ENCODE results near the gene DIP2C.

DIP2C gene

DNA sequence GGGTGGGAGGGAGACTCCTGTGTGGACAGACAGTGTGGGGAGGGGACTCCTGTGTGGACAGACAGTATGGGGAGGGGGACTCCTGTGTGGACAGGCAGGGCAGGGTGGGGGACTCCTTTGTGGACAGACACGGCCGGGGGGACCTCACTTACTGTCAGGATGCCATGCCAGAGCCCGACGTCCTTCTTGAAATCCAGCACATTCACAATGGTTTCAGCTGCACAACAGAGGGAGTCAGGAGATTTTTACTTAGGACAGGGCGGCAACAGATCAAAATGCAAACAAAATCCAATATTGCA, 301.9 kb downstream of the DIP2C start:
- Histone ChIP-seq H3K4me1 (ENCODE audit: control insufficient read depth in 2 of 2, insufficient read depth in 2 of 2, low read length in 2 of 2) (peaks cover 3 to 7% of the 10 kb centered on the region in 2 donors), H3K27ac (ENCODE audit: low read depth in 2 of 2, low read length in 2 of 2) (no peak overlapping the region), H3K9ac (ENCODE audit: low read depth in 1 of 2, low read length in 2 of 2) (no peak overlapping the region), H3K36me3 (ENCODE audit: control insufficient read depth in 2 of 2, insufficient read depth in 2 of 2, low read length in 2 of 2) (peaks cover 8 to 14% of the 10 kb centered on the region in 2 donors), H3K4me3 (ENCODE audit: low read length in 2 of 2) (no peak overlapping the region), H3K9me3 (ENCODE audit: control insufficient read depth in 2 of 2, low read length in 2 of 2) (no peaks in the 10 kb centered on the region), H3K27me3 (ENCODE audit: control insufficient read depth in 2 of 2, insufficient read depth in 2 of 2, low read length in 2 of 2) (no peaks in the 10 kb centered on the region)

DNA sequence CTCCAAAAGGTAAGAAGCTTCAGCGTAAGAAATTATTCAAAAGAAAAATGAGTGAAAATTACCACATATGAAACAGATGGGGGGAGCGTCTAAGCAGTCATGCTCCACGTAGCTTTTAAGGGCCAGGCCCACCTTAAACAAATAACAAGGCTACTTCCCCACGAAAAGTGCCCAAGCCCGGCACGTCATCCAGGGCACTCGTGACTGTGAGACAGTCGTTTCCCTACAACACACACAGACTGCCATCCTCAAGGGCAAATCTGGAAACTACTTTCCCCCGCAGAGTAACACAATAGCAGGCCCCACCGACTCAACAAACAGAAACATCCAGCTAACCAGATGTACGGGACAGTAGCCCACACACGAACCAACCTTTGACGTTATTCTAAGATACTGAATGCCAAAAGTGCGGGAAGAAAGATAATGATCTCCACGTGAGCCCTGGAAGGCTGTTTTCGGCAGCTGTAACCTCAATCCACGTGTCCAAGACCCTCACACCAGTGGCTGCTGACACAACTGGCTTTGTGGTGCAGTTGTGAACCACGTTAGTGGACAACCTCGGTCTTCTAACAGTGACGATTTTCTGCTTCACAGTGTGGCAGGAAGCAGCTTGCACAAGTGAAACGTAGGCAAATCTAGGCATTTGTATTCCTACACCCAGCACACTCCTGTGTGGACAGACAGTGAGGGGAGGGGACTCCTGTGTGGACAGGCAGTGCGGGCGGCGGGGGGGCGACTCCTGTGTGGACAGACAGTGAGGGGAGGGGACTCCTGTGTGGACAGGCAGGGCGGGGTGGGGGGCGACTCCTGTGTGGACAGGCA, 302.5 kb downstream of the DIP2C start:
- H3K4me1 ChIP-seq (ENCODE audit: control insufficient read depth in 2 of 2, insufficient read depth in 2 of 2, low read length in 2 of 2) = peaks cover 3 to 7% of the 10 kb centered on the region in 2 donors
- no peak overlapping the region for H3K9ac ChIP-seq (ENCODE audit: low read depth in 1 of 2, low read length in 2 of 2)
- no peaks in the 10 kb centered on the region for H3K27me3 ChIP-seq (ENCODE audit: control insufficient read depth in 2 of 2, insufficient read depth in 2 of 2, low read length in 2 of 2)
- H3K27ac ChIP-seq (ENCODE audit: low read depth in 2 of 2, low read length in 2 of 2) = no peak overlapping the region
- H3K36me3 ChIP-seq (ENCODE audit: control insufficient read depth in 2 of 2, insufficient read depth in 2 of 2, low read length in 2 of 2) = peaks cover 8 to 18% of the 10 kb centered on the region in 2 donors
- no peak overlapping the region for H3K4me3 ChIP-seq (ENCODE audit: low read length in 2 of 2)
- H3K9me3 ChIP-seq (ENCODE audit: control insufficient read depth in 2 of 2, low read length in 2 of 2) = no peaks in the 10 kb centered on the region

DNA sequence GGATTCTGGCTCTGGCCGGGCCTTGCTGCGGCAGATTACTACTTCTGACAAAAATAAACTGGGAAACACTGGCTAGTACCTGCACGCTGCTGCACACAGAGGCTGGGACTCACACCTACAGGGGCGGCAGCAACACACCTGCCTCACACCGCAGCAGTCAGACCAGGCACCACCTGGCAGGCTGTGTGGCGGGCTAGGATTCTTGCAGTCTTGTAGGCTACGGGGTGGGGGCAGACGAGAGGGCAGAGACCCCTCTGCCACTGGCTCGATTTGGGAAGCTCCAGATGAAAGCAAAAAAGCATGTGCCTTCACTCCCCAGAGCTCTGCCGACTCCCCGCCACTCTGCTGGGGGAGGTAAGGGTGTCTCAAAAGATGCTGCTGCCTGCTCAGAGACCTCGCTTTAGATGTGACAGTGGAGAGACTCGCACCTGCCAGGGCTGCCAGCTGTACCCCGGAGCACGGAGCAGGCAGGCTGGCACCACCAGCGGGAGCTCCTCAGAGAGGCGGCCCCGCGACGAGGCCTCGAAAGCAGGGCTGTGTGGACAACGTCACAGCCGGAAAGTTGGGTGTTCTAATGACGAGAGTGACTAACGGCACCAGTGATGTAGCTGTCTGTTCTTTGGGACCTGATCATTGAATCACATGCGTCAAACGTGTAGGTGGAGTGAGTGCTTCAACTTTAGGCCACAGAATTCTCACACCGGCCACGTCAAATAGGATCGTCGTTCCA, 303.7 kb downstream of the DIP2C start:
- H3K9me3 ChIP-seq (ENCODE audit: control insufficient read depth in 2 of 2, low read length in 2 of 2) = no peaks in the 10 kb centered on the region
- H3K27ac ChIP-seq (ENCODE audit: low read depth in 2 of 2, low read length in 2 of 2) = no peak overlapping the region
- peaks cover 3 to 7% of the 10 kb centered on the region in 2 donors for H3K4me1 ChIP-seq (ENCODE audit: control insufficient read depth in 2 of 2, insufficient read depth in 2 of 2, low read length in 2 of 2)
- no peak overlapping the region for H3K9ac ChIP-seq (ENCODE audit: low read depth in 1 of 2, low read length in 2 of 2)
- peaks cover 15 to 25% of the 10 kb centered on the region in 2 donors for H3K36me3 ChIP-seq (ENCODE audit: control insufficient read depth in 2 of 2, insufficient read depth in 2 of 2, low read length in 2 of 2)
- no peak overlapping the region for H3K4me3 ChIP-seq (ENCODE audit: low read length in 2 of 2)
- no peaks in the 10 kb centered on the region for H3K27me3 ChIP-seq (ENCODE audit: control insufficient read depth in 2 of 2, insufficient read depth in 2 of 2, low read length in 2 of 2)

DNA sequence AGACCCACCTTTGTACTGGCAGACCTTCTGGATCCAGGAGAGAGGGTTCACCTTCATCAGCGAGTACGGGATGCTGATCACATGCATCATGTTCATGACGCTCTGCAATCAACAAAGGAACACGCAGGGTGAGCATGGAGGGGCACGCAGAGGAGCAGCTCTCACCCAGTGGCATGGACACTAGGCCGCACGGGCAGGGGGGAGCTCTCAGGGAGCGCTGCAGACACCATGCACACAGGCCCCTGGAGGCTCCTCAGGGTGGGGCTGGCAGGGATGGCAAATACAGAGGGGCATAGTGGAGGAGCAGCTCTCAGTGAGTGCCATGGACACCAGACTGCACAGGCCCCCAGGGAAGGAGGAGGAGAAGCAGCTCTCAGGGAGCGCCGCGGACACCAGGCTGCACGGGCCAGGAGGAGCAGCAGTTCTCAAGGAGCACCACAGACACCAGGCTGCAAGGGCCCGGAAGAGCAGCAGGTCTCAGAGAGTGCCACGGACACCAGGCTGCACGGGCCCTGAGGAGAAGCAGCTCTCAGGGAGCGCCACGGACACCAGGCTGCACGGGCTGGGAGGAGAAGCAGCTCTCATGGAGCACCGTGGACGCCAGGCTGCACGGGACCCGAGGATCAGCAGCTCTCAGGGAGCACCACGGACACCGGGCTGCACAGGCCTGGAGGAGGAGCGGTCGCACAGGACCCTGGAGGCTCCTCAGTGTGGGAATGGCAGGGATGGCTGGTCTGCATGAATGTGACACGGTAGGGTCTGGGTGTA, 304.7 kb downstream of the DIP2C start:
- Histone ChIP-seq H3K27ac (ENCODE audit: low read depth in 2 of 2, low read length in 2 of 2) (no peak overlapping the region), H3K36me3 (ENCODE audit: control insufficient read depth in 2 of 2, insufficient read depth in 2 of 2, low read length in 2 of 2) (peaks cover 13 to 16% of the 10 kb centered on the region in 2 donors), H3K4me3 (ENCODE audit: low read length in 2 of 2) (no peak overlapping the region), H3K27me3 (ENCODE audit: control insufficient read depth in 2 of 2, insufficient read depth in 2 of 2, low read length in 2 of 2) (no peaks in the 10 kb centered on the region), H3K4me1 (ENCODE audit: control insufficient read depth in 2 of 2, insufficient read depth in 2 of 2, low read length in 2 of 2) (peaks cover 3 to 7% of the 10 kb centered on the region in 2 donors), H3K9me3 (ENCODE audit: control insufficient read depth in 2 of 2, low read length in 2 of 2) (no peaks in the 10 kb centered on the region), H3K9ac (ENCODE audit: low read depth in 1 of 2, low read length in 2 of 2) (no peak overlapping the region)

DNA sequence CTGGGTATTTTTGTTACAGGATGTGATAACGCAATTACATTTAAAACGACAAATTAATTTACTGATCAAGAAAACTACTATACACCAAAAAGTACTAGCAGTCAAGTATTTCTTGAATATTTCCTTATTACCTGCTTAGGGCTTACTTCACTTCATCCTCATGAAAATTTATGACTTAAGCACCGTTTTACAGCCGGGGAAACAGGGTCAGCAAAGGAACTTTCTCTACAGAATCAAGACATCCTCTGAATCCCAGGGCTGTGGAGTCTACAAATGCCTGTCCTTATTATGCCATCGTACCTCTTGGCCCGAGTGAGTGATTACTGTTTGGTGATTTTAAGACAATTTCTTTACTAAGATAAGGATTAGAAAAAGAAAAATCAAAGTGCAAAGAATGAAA, 305.9 kb downstream of the DIP2C start:
- H3K4me3 ChIP-seq (ENCODE audit: low read length in 2 of 2) = no peak overlapping the region
- peaks cover 15 to 16% of the 10 kb centered on the region in 2 donors for H3K36me3 ChIP-seq (ENCODE audit: control insufficient read depth in 2 of 2, insufficient read depth in 2 of 2, low read length in 2 of 2)
- H3K9ac ChIP-seq (ENCODE audit: low read depth in 1 of 2, low read length in 2 of 2) = no peak overlapping the region
- no peaks in the 10 kb centered on the region for H3K9me3 ChIP-seq (ENCODE audit: control insufficient read depth in 2 of 2, low read length in 2 of 2)
- H3K27me3 ChIP-seq (ENCODE audit: control insufficient read depth in 2 of 2, insufficient read depth in 2 of 2, low read length in 2 of 2) = no peaks in the 10 kb centered on the region
- no peak overlapping the region for H3K27ac ChIP-seq (ENCODE audit: low read depth in 2 of 2, low read length in 2 of 2)
- H3K4me1 ChIP-seq (ENCODE audit: control insufficient read depth in 2 of 2, insufficient read depth in 2 of 2, low read length in 2 of 2) = peaks cover 2 to 6% of the 10 kb centered on the region in 2 donors

DNA sequence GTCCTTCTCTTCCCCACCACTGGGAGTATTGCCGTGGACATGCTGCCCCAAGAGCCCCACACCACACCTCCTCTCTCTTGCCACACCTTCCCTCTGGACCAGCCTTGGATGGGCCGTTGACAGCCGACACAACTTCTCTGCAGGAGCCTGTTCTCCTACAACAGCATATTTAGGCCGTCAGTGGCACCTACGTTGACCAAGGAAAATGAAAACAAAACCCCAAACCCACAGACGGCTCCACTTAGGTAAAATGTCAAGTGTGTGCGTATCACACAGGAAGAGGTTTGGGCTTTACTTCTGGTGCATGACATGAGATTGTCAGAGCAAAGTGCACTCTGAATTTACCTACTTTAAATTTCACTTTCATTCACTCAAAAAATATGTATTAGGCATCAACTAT, 307.7 kb downstream of the DIP2C start:
- H3K9me3 ChIP-seq (ENCODE audit: control insufficient read depth in 2 of 2, low read length in 2 of 2) = no peaks in the 10 kb centered on the region
- no peaks in the 10 kb centered on the region for H3K27me3 ChIP-seq (ENCODE audit: control insufficient read depth in 2 of 2, insufficient read depth in 2 of 2, low read length in 2 of 2)
- H3K4me3 ChIP-seq (ENCODE audit: low read length in 2 of 2) = no peak overlapping the region
- H3K27ac ChIP-seq (ENCODE audit: low read depth in 2 of 2, low read length in 2 of 2) = no peak overlapping the region
- H3K9ac ChIP-seq (ENCODE audit: low read depth in 1 of 2, low read length in 2 of 2) = no peak overlapping the region
- H3K4me1 ChIP-seq (ENCODE audit: control insufficient read depth in 2 of 2, insufficient read depth in 2 of 2, low read length in 2 of 2) = no peaks in the 10 kb centered on the region
- peaks cover 16 to 20% of the 10 kb centered on the region in 2 donors for H3K36me3 ChIP-seq (ENCODE audit: control insufficient read depth in 2 of 2, insufficient read depth in 2 of 2, low read length in 2 of 2)

DNA sequence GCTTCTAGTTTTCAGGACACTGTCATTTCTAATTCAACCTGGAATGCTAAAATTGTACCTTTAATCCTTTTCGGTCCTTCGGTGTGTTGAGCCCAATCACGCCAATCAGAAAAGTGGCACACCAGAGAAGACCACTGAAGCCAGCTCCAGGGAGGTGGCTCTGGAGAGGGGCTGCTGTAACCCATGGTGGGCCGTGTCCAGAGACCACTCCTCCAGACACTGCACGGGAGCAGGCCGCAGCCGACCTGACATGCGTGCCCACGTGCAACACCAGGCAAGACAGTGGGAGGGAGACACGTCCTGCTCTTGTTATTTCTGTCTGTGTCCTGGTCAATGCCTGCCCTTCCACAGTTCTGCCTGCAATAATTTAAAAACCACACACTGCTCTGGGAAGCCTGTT, 308.1 kb downstream of the DIP2C start:
- peaks cover 16 to 20% of the 10 kb centered on the region in 2 donors for H3K36me3 ChIP-seq (ENCODE audit: control insufficient read depth in 2 of 2, insufficient read depth in 2 of 2, low read length in 2 of 2)

DNA sequence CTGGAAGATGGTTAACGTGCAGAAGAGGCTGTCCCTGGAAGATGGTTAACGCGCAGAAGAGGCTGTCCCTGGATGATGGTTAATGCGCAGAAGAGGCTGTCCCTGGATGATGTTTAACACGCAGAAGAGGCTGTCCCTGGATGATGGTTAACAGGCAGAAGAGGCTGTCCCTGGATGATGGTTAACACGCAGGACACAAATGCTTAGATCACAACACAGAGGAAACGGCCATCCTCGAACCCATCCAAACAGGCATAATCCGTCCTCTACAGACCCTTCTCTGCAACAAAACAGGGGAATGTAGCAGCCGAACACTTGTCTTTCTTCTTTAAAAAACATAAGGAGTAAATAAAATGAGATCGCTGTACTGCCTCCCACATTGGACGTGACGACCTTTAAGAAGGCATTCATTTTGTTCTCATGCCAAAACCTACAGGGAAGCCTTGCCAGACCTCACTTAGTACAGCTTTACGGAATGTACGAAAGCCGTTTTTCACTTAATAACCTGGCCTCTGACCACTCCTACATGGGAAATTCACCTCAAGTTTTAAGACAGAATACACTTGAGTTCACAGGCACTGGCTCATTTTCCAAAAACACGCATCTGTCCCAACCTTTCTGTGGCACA, 309.0 kb downstream of the DIP2C start:
- no peak overlapping the region for H3K27ac ChIP-seq (ENCODE audit: low read depth in 2 of 2, low read length in 2 of 2)

More for the DNA sequence above, 308.1 kb downstream of the DIP2C start:
- Histone ChIP-seq H3K9me3 (ENCODE audit: control insufficient read depth in 2 of 2, low read length in 2 of 2) (no peaks in the 10 kb centered on the region), H3K4me3 (ENCODE audit: low read length in 2 of 2) (no peak overlapping the region), H3K27me3 (ENCODE audit: control insufficient read depth in 2 of 2, insufficient read depth in 2 of 2, low read length in 2 of 2) (no peaks in the 10 kb centered on the region), H3K9ac (ENCODE audit: low read depth in 1 of 2, low read length in 2 of 2) (no peak overlapping the region), H3K27ac (ENCODE audit: low read depth in 2 of 2, low read length in 2 of 2) (no peak overlapping the region), H3K4me1 (ENCODE audit: control insufficient read depth in 2 of 2, insufficient read depth in 2 of 2, low read length in 2 of 2) (no peaks in the 10 kb centered on the region)

DNA sequence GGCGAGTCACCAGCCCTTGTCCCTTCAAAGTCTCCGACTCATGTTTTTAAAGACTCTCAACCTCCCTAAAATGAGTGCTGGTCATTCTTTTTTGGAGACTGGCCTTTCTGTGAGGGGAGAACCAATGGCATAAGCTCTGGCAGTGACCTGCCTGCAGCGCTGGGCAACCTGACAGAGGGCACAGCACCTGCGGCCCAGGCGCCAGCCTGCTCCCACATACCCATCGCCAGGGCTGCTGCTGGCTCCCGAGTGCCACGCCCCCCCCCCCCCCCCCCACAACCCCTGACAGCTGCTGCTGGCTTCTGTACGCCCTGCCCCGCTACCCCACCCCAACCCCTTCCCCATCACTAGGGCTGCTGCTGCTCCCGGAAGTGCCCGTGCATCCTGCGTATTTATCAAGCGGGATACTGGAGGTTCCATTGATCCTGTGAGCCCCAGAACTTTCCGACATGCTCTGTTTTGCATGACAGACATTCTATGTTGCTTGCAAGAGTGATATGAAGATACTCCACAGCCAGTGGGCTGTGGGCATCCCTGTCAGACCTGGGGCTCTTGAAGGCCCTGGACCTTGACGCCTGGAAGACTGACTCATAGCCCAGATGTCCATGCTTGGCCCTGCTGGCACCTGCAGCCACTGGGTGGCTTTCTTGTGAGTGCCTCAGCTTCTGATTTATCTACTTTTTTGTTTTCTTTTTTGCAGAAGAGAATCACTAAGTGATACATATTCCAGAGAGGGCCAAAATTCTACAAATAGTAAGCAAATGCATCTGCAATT, 310.4 kb downstream of the DIP2C start:
- H3K4me3 ChIP-seq (ENCODE audit: low read length in 2 of 2) = no peak overlapping the region
- H3K9me3 ChIP-seq (ENCODE audit: control insufficient read depth in 2 of 2, low read length in 2 of 2) = no peaks in the 10 kb centered on the region
- no peak overlapping the region for H3K27ac ChIP-seq (ENCODE audit: low read depth in 2 of 2, low read length in 2 of 2)
- peaks cover 14 to 20% of the 10 kb centered on the region in 2 donors for H3K36me3 ChIP-seq (ENCODE audit: control insufficient read depth in 2 of 2, insufficient read depth in 2 of 2, low read length in 2 of 2)
- H3K9ac ChIP-seq (ENCODE audit: low read depth in 1 of 2, low read length in 2 of 2) = no peak overlapping the region
- no peaks in the 10 kb centered on the region for H3K4me1 ChIP-seq (ENCODE audit: control insufficient read depth in 2 of 2, insufficient read depth in 2 of 2, low read length in 2 of 2)
- H3K27me3 ChIP-seq (ENCODE audit: control insufficient read depth in 2 of 2, insufficient read depth in 2 of 2, low read length in 2 of 2) = no peaks in the 10 kb centered on the region

More for the DNA sequence above, 309.0 kb downstream of the DIP2C start:
- H3K4me3 ChIP-seq (ENCODE audit: low read length in 2 of 2) = no peak overlapping the region
- no peaks in the 10 kb centered on the region for H3K9me3 ChIP-seq (ENCODE audit: control insufficient read depth in 2 of 2, low read length in 2 of 2)
- H3K9ac ChIP-seq (ENCODE audit: low read depth in 1 of 2, low read length in 2 of 2) = no peak overlapping the region
- peaks cover 14 to 20% of the 10 kb centered on the region in 2 donors for H3K36me3 ChIP-seq (ENCODE audit: control insufficient read depth in 2 of 2, insufficient read depth in 2 of 2, low read length in 2 of 2)
- no peaks in the 10 kb centered on the region for H3K27me3 ChIP-seq (ENCODE audit: control insufficient read depth in 2 of 2, insufficient read depth in 2 of 2, low read length in 2 of 2)
- H3K4me1 ChIP-seq (ENCODE audit: control insufficient read depth in 2 of 2, insufficient read depth in 2 of 2, low read length in 2 of 2) = no peaks in the 10 kb centered on the region

All from mucosa of rectum (tissue), 2 donors.